ENCODE data around the gene SPC24.
A peak's percentile ranks its signal among the peaks of the same experiment; 100 is the strongest.

Gene SPC24

GRCh38 chr19:11197291-11198174 lies 42.0 kb upstream of the SPC24 start, which contains the start of gene KANK2:
TSS of gene KANK2 (minus strand) at chr19:11197545. CDS start at chr19:11194511, 3,034 bp downstream.
- H3K4me3 ChIP-seq (ENCODE audit: low read depth, low read length), result peak within 1 kb of the TSS; percentile 95
- ChIA-PET CTCF (interaction anchor here (1.0 to 2.9 kb wide), 5 partner anchors 60 to 161 kb away, joined by 3 to 15 read pairs (median 11); no protein-coding TSS in a partner anchor), POLR2A (interaction anchor here (0.6 to 1.4 kb wide), 3 partner anchors 40 to 59 kb away, joined by 3 to 4 read pairs (median 4); no protein-coding TSS in a partner anchor)
- DNase-seq (ENCODE audit: low read depth, low spot score), result no peak
- TF ChIP-seq CTCF (IDR thresholded peaks at IDR 0.05; ENCODE audit: insufficient read depth, low read length, missing control alignments), result no peak

GRCh38 chr19:11196406-11197287 lies 41.1 kb upstream of the SPC24 start:
- POLR2A ChIA-PET, result interaction anchor here (0.6 to 1.4 kb wide), 2 partner anchors 41 to 58 kb away, joined by 3 to 4 read pairs; no protein-coding TSS in a partner anchor
- H3K4me3 ChIP-seq (ENCODE audit: low read depth, low read length), result peak overlapping the region; percentile 95
- CTCF ChIA-PET, result interaction anchor here (1.0 kb wide), 1 partner anchor 161 kb away, joined by 3 read pairs; no protein-coding TSS in a partner anchor
- DNase-seq (ENCODE audit: low read depth, low spot score), result no peak
- no peak for TF ChIP-seq CTCF (IDR thresholded peaks at IDR 0.05; ENCODE audit: insufficient read depth, low read length, missing control alignments)

GRCh38 chr19:11195681-11196080 lies 40.1 kb upstream of the SPC24 start:
- POLR2A ChIA-PET, result no interaction called here
- CTCF ChIA-PET, result no interaction called here
- peak overlapping the region; percentile 54 for H3K4me3 ChIP-seq (ENCODE audit: low read depth, low read length)
- no peak for DNase-seq (ENCODE audit: low read depth, low spot score)
- no peak for TF ChIP-seq CTCF (IDR thresholded peaks at IDR 0.05; ENCODE audit: insufficient read depth, low read length, missing control alignments)

- H3K4me3 ChIP-seq (ENCODE audit: low read depth, low read length), result peak overlapping the region; percentile 54
- no peak for DNase-seq (ENCODE audit: low read depth, low spot score)
- ChIA-PET CTCF (interaction anchor here (1.2 to 2.5 kb wide), 3 partner anchors 9 to 68 kb away, joined by 3 to 12 read pairs (median 6); no protein-coding TSS in a partner anchor), POLR2A (interaction anchor here (1.2 kb wide), 1 partner anchor 15 kb away, joined by 3 read pairs; no protein-coding TSS in a partner anchor)
- no peak for TF ChIP-seq CTCF (IDR thresholded peaks at IDR 0.05; ENCODE audit: insufficient read depth, low read length, missing control alignments)
These were observed 39.3 kb upstream of the SPC24 start for GRCh38 chr19:11194656-11195558.

- DNase-seq (ENCODE audit: low read depth, low spot score), result no peak
These were observed 38.6 kb upstream of the SPC24 start for GRCh38 chr19:11194173-11194572.

More at GRCh38 chr19:11194173-11194572, 38.6 kb upstream of the SPC24 start:
- no peak for TF ChIP-seq CTCF (IDR thresholded peaks at IDR 0.05; ENCODE audit: insufficient read depth, low read length, missing control alignments)
- ChIA-PET CTCF (interaction anchor here (1.2 to 2.5 kb wide), 3 partner anchors 10 to 68 kb away, joined by 3 to 12 read pairs (median 6); no protein-coding TSS in a partner anchor), POLR2A (interaction anchor here (1.2 kb wide), 1 partner anchor 14 kb away, joined by 3 read pairs; no protein-coding TSS in a partner anchor)
- H3K4me3 ChIP-seq (ENCODE audit: low read depth, low read length), result peak overlapping the region; percentile 54
